Ascending aorta (tissue), 2 donors: ENCODE results near the gene GIN1. TPM values are rescaled to one million over a fixed set of nuclear protein-coding genes. Genes with fewer than 3 reads are reported as not detected.
A peak's percentile ranks its signal among the peaks of the same experiment; 100 is the strongest.

Source experiments
- DNase-seq, 2 donors: peaks; one replicate each; pipeline ENCODE4 v3.0.0-alpha.2; 2019; ENCODE audit warnings: low spot score in 2 of 2
- H3K27ac ChIP-seq, 2 donors: fragments of 200-600 bp; sonication (generic); one replicate each; pipeline ENCODE4 v1.5.1; 2016 to 2017; ENCODE audit warnings: mild to moderate bottlenecking in 1 of 2
- H3K27me3 ChIP-seq: fragments of 200-600 bp; sonication (generic); one replicate; pipeline ENCODE4 v1.5.1; 2017
- H3K36me3 ChIP-seq, 2 donors: fragments of 200-600 bp; sonication (generic); one replicate each; pipeline ENCODE4 v1.5.1; 2016
- H3K4me1 ChIP-seq, 2 donors: fragments of 200-600 bp; sonication (generic); one replicate each; pipeline ENCODE4 v1.5.1; 2016 to 2017; ENCODE audit warnings: mild to moderate bottlenecking in 1 of 2
- H3K4me3 ChIP-seq, 2 donors: fragments of 200-600 bp; sonication (generic); one replicate each; pipeline ENCODE4 v1.5.1; 2016 to 2017; ENCODE audit warnings: mild to moderate bottlenecking in 1 of 2
- H3K9me3 ChIP-seq, 2 donors: fragments of 200-600 bp; sonication (generic); one replicate each; pipeline ENCODE4 v1.5.1; 2016
- intact Hi-C: fragments of 100-400 bp; cut with DNase I; formaldehyde crosslinking; loops from one replicate; pipeline ENCODE4 v1.15.1; 2023
- total RNA-seq: library from RNA; depleted of rRNA; stranded (reverse); fragments of >200 nt; gene quantifications from one replicate; pipeline ENCODE4 v1.1.0, GENCODE V29; 2016
- TF ChIP-seq, protein P1 (sequence below), 3 experiments: fragments of 200-600 bp in 2 of 3; fragments of 450-650 bp in 1 of 3; sonication (generic) in 2 of 3; IDR thresholded peaks; one replicate each; pipeline ENCODE4 v1.5.1; 2016 to 2019; ENCODE audit warnings: antibody characterized with exemption in 3 of 3, mild to moderate bottlenecking in 1 of 3, moderate library complexity in 1 of 3

GIN1 gene
- total RNA-seq, 1 donor from 2014 or later: 0.21 TPM

DNA sequence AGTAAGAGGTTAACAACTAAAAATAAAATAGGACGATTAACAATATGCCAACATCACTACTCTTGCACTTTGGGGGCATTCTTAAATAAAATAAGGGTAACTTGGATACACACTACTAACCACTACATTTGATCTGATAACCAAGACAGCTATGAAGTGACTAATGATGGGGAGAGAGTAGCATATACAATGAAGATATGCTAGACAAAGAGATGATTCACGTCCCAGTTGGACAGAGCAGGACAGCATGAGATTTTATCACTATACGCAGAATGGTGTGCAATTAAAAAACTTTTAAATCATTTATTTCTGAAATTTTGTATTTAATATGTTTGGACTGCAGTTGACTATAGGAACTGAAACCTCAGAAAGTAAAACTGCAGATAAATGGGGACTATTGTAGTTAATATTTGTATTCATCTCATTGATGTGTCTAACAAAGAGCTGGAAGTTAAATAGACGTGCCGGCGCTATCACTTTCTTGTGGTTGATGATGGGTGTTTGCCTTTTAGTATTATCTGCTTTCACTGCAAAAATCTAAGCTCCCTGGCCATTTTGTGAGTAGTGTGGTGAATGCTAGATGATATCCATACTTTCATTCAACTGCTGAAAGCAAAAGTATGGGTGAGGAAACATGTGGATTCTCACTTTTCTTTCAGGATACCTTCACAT lies 18.7 kb downstream of the GIN1 start:
- Histone ChIP-seq H3K36me3 (peaks cover 7 to 10% of the 10 kb centered on the region in 2 donors), H3K9me3 (no peaks in the 10 kb centered on the region), H3K4me1 (no peaks in the 10 kb centered on the region), H3K27ac (no peak overlapping the region), H3K4me3 (no peak overlapping the region), H3K27me3 (no peaks in the 10 kb centered on the region)
- TF ChIP-seq, protein P1, sequence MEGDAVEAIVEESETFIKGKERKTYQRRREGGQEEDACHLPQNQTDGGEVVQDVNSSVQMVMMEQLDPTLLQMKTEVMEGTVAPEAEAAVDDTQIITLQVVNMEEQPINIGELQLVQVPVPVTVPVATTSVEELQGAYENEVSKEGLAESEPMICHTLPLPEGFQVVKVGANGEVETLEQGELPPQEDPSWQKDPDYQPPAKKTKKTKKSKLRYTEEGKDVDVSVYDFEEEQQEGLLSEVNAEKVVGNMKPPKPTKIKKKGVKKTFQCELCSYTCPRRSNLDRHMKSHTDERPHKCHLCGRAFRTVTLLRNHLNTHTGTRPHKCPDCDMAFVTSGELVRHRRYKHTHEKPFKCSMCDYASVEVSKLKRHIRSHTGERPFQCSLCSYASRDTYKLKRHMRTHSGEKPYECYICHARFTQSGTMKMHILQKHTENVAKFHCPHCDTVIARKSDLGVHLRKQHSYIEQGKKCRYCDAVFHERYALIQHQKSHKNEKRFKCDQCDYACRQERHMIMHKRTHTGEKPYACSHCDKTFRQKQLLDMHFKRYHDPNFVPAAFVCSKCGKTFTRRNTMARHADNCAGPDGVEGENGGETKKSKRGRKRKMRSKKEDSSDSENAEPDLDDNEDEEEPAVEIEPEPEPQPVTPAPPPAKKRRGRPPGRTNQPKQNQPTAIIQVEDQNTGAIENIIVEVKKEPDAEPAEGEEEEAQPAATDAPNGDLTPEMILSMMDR (IDR thresholded peaks at IDR 0.05): no peak
- intact Hi-C loops: no loop called here
- DNase-seq: no peak

GRCh38 chr5:103098993-103099392 lies 20.9 kb downstream of the GIN1 start:
- no peaks in the 10 kb centered on the region for H3K27me3 ChIP-seq
- H3K9me3 ChIP-seq: no peaks in the 10 kb centered on the region
- peaks cover 7 to 10% of the 10 kb centered on the region in 2 donors for H3K36me3 ChIP-seq
- intact Hi-C loops: no loop called here
- H3K27ac ChIP-seq: no peak overlapping the region
- DNase-seq: no peak
- H3K4me3 ChIP-seq: no peak overlapping the region
- TF ChIP-seq, protein P1 (IDR thresholded peaks at IDR 0.05): no peak
- H3K4me1 ChIP-seq: peaks cover 8 to 17% of the 10 kb centered on the region in 2 donors

GRCh38 chr5:103094737-103095136 lies 25.2 kb downstream of the GIN1 start:
- no peaks in the 10 kb centered on the region for H3K27me3 ChIP-seq
- H3K27ac ChIP-seq: peak overlapping the region; percentile 79 to 88
- H3K4me1 ChIP-seq: peaks cover 12 to 22% of the 10 kb centered on the region in 2 donors
- H3K4me3 ChIP-seq: no peak overlapping the region
- H3K36me3 ChIP-seq: peaks cover 0 to 2% of the 10 kb centered on the region in 2 donors
- TF ChIP-seq, protein P1 (IDR thresholded peaks at IDR 0.05): no peak
- H3K9me3 ChIP-seq: no peaks in the 10 kb centered on the region
- DNase-seq: no peak
- intact Hi-C loops: loop anchor here (2.0 kb wide), 1 partner anchor 24 kb away; no protein-coding TSS in a partner anchor

DNA sequence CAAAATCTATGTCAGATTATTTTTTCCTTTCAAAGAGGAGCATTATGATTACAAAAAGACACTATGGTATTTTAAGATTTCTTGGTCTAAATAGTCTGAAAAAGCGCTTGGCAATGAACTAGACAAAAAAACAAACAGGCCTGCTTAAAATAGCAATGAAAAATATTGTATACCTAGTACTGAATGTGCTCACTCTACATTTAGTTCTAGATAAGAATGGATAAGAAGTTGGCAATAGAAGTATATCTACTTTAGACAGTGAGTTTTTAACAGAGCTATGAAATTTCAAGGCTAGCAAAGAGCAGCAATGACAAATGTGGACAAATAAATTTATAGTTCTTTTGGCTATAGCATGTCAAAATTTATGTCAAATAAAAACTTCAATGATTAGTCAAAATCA lies 26.2 kb downstream of the GIN1 start:
- TF ChIP-seq, protein P1 (IDR thresholded peaks at IDR 0.05): no peak
- H3K4me1 ChIP-seq: peaks cover 12 to 22% of the 10 kb centered on the region in 2 donors
- H3K4me3 ChIP-seq: no peak overlapping the region
- no peaks in the 10 kb centered on the region for H3K27me3 ChIP-seq
- no peaks in the 10 kb centered on the region for H3K9me3 ChIP-seq
- H3K36me3 ChIP-seq: peaks cover 0 to 8% of the 10 kb centered on the region in 2 donors
- peak overlapping the region; percentile 79 to 88 for H3K27ac ChIP-seq
- DNase-seq: no peak
- intact Hi-C loops: loop anchor here (2.0 kb wide), 1 partner anchor 25 kb away; no protein-coding TSS in a partner anchor

- H3K36me3 ChIP-seq: peaks cover under 1 to 18% of the 10 kb centered on the region in 2 donors
- TF ChIP-seq, protein P1 (IDR thresholded peaks at IDR 0.05): no peak
These were observed 27.3 kb downstream of the GIN1 start for GRCh38 chr5:103092676-103093075.

More at GRCh38 chr5:103092676-103093075, 27.3 kb downstream of the GIN1 start:
- peak in 1 of 2 donors; percentile 66 for DNase-seq
- Histone ChIP-seq H3K27ac (peak overlapping the region; percentile 79 to 88), H3K27me3 (no peaks in the 10 kb centered on the region), H3K4me1 (peaks cover 12 to 22% of the 10 kb centered on the region in 2 donors), H3K9me3 (no peaks in the 10 kb centered on the region), H3K4me3 (no peak overlapping the region)
- intact Hi-C loops: no loop called here
